Ovary (tissue), 9 donors: ENCODE data around the gene TMEM59L. TPM values are rescaled to one million over a fixed set of nuclear protein-coding genes. Genes with fewer than 3 reads are reported as not detected.

Source experiments
- DNase-seq, 5 donors: peaks; one replicate each; pipeline ENCODE4 v3.0.0-alpha.2; 2019 to 2020
- H3K27ac ChIP-seq, 2 donors: fragments of 200-600 bp; one replicate each; pipeline versions ENCODE4 v1.5.1 to v1.8.0; 2019 to 2022
- H3K27me3 ChIP-seq: fragments of 200-600 bp; one replicate; pipeline ENCODE4 v1.8.0; 2022
- H3K36me3 ChIP-seq: fragments of 200-600 bp; sonication (generic); one replicate; pipeline ENCODE4 v1.5.1; 2019
- H3K4me1 ChIP-seq: one replicate; pipeline ENCODE4 v1.8.1; 2013; ENCODE audit warnings: mild to moderate bottlenecking, moderate library complexity; ENCODE audit not compliant: insufficient read depth
- H3K4me3 ChIP-seq: fragments of 200-600 bp; sonication (generic); one replicate; pipeline ENCODE4 v1.5.1; 2017
- H3K9me3 ChIP-seq, 2 donors: fragments of 200-600 bp in 1 of 2; sonication (generic) in 1 of 2; one replicate each; pipeline versions ENCODE4 v1.5.1 to v1.8.1; 2013 to 2019; ENCODE audit warnings: mild to moderate bottlenecking in 1 of 2, moderate library complexity in 1 of 2
- EP300 ChIP-seq: sonication (generic); formaldehyde crosslinking; IDR thresholded peaks from one replicate; pipeline ENCODE4 v1.6.1; 2017; ENCODE audit warnings: antibody characterized with exemption
- POLR2A ChIP-seq: fragments of 450-650 bp; IDR thresholded peaks from one replicate; pipeline ENCODE4 v1.6.1; 2017; ENCODE audit warnings: antibody characterized with exemption, mild to moderate bottlenecking, moderate library complexity
- WGBS, 3 donors: extraction: QIAGEN DNeasy Blood & Tissue Kit in 1 of 3; methylation state at CpG; one replicate each; pipeline versions ENCODE4 v1.1.5 to v1.1.7; 2013 to 2017; 5-methylcytosine and 5-hydroxymethylcytosine counted together
- intact Hi-C, 4 donors: fragments of 100-400 bp; cut with DNase I; formaldehyde crosslinking; loops; one replicate each; pipeline versions ENCODE4 v1.11.0 to v1.15.1; 2022 to 2023
- polyA plus RNA-seq, 2 donors: library from polyadenylated mRNA; stranded (reverse); fragments of 200-250 nt in 1 of 2; fragments of 350-450 nt in 1 of 2; fragmentation: Illumina TruSeq in 1 of 2; extraction: RNeasy Lipid Tissue Mini Kit (QIAGEN cat#74804) in 1 of 2; gene quantifications; one replicate each; pipeline ENCODE4 v1.2.3, GENCODE V29; 2013 to 2014
- total RNA-seq, 7 donors: library from RNA; depleted of rRNA in 2 of 7; stranded (reverse); fragments of >200 nt in 2 of 7; fragmentation: NEBNext Ultra II Directional in 3 of 7; extraction: Animal tissue kit (Norgen Biotek cat#: 25700) in 3 of 7; gene quantifications; one replicate each; pipeline versions ENCODE4 v1.1.0 to v1.2.4, GENCODE V29; 2016 to 2023
- TF ChIP-seq, protein P1 (sequence below), 3 donors: fragments of 450-650 bp in 2 of 3; fragments of 200-600 bp in 1 of 3; IDR thresholded peaks; one replicate each; pipeline versions ENCODE4 v1.5.1 to v1.8.0; 2016 to 2022; ENCODE audit warnings: antibody characterized with exemption in 3 of 3, mild to moderate bottlenecking in 1 of 3
- donor health status: DM: no; HTN: no; CAD: no; lungs with moderate emphysema.
- donor health status: DM: no; HTN: no; CAD: no.
- donor health status: Bipolar disorder and iron deficiency.
- donor health status: DM: yes; HTN: yes; CAD: no.
- donor health status: DM: no; HTN: no; CAD: no.
- donor health status: DM: yes; HTN: yes; CAD: no.

TMEM59L gene
- total and polyA plus RNA-seq, 9 donors, result 0.20 to 0.53 (median 0.51) TPM; not detected in 4

DNA sequence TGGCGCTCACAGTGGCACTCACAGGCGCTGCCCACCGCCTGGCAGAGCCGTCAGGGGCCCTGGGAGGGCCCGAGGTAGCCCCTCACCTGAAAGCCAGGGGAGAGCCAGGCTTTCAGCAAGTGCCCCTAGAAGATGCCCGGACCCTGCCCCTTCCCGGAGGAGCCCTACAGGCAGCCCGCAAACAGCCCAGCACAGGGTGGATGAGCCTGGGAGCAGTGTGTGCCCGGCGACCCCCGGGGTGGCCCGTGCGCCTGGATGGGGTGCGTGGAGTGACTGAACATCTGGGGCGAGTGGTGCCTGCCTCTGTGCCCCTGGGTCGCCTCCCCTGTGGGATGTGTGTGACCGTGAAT is 7.5 kb upstream of the TMEM59L start:
- H3K4me3 ChIP-seq, result no peak overlapping the region
- TF ChIP-seq, protein P1, sequence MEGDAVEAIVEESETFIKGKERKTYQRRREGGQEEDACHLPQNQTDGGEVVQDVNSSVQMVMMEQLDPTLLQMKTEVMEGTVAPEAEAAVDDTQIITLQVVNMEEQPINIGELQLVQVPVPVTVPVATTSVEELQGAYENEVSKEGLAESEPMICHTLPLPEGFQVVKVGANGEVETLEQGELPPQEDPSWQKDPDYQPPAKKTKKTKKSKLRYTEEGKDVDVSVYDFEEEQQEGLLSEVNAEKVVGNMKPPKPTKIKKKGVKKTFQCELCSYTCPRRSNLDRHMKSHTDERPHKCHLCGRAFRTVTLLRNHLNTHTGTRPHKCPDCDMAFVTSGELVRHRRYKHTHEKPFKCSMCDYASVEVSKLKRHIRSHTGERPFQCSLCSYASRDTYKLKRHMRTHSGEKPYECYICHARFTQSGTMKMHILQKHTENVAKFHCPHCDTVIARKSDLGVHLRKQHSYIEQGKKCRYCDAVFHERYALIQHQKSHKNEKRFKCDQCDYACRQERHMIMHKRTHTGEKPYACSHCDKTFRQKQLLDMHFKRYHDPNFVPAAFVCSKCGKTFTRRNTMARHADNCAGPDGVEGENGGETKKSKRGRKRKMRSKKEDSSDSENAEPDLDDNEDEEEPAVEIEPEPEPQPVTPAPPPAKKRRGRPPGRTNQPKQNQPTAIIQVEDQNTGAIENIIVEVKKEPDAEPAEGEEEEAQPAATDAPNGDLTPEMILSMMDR (IDR thresholded peaks at IDR 0.05), result no peak
- no peak for TF ChIP-seq EP300
- no peak for TF ChIP-seq POLR2A
- 12 to 15% (median 13%) methylated on average over 17 of the region's 17 CpGs for WGBS, 3 donors
- H3K27me3 ChIP-seq, result peaks cover 8% of the 10 kb centered on the region
- no peaks in the 10 kb centered on the region for H3K36me3 ChIP-seq
- H3K9me3 ChIP-seq, result no peaks in the 10 kb centered on the region
- no peak overlapping the region for H3K27ac ChIP-seq
- intact Hi-C loops, result no loop called here
- H3K4me1 ChIP-seq, result no peaks in the 10 kb centered on the region
- DNase-seq, result no peak

DNA sequence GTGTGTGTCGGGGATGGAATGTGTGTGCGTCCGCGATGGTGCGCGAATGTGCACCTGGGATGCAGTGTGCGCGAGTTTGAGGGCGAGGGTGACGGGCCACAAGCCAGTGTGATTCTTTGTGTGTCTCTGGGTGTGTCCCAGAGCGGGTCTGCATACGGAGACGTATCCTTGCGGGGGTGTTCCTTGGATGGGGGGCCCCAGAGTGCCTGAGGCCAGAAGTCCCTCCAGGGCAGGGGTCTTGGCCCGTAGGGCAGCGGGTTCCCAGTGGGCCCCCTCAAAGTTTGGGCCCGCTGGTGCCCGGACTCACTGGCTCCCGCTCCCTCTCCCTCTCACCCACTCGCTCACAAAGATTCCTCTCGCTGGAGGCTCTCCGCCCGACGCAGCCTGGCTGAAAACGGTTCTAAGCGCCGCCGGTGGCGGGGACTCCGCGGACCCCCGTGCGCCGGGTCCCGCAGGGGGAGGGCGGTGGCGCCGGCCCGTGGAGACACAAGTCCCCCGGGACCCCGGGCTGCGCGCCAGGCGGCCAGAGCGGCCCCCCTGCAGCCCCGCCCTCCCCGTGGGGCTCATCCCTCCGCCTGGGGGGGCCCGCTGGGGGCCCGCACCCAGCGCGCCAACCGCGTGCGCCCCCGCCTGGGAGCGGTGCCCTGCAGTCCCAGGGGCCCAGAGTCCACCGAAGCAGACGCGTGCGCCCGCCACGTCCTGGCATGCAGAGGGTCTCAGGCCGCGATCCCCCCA is 7.0 kb upstream of the TMEM59L start:
- TF ChIP-seq, protein P1 (IDR thresholded peaks at IDR 0.05), result no peak
- TF ChIP-seq POLR2A, result no peak
- no peak for TF ChIP-seq EP300
- Histone ChIP-seq H3K36me3 (no peaks in the 10 kb centered on the region), H3K4me1 (no peaks in the 10 kb centered on the region), H3K27me3 (peaks cover 8% of the 10 kb centered on the region), H3K9me3 (no peaks in the 10 kb centered on the region), H3K27ac (no peak overlapping the region), H3K4me3 (no peak overlapping the region)
- 2 to 6% (median 3%) methylated on average over 17 to 65 of the region's 65 CpGs for WGBS, 3 donors
- DNase-seq, result no peak
- intact Hi-C loops, result no loop called here

DNA sequence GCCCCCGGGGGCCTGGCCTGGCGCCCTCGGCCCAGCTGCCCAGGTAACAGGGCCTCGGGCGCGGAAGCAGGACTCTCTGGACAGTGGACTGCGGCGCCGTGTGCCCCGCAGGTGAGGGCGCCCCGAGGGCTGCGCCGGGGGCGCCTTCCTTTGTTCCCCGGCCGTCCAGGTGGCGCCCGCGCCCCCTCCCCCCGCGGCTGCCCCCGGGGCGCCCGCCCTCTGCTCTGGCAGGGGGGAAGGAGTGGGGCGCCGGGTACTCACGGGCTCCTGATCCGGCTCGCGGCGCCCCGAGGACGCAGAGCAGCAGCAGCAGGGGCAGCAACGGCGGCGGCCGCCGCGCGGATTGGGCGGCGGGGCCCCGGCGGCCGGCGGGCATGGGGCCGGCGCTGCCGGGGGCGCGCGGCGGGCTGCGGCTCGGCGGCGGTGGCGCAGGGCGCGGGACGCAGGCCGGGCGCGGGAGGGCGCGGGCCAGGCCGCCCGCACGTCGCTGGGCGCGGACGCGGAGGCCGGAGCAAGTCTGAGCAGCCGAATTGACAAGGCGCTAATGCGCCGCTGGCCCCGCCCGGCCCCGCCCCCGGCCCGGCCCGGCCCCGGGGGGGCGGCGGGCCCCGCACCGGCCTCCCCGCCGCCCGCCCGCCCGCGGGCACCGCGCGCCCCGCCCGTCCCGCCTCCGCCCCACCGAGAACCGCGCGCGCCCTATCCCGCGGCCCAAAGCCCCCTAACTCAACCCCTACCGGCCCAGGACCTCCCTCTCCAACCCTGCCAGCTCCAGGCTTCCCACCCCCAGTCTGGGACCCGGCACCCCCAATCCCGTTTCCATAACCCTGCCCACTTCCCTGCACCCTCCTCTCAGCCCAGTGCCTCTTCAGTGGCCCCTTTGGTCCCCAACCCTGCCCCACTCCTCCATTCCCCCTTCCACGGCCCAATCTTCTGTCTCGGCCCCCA is 6.1 kb upstream of the TMEM59L start, which contains the start of gene CRLF1:
CRLF1 (minus strand) TSS at position 519 of the 945 bp plus-strand sequence; CDS start at position 376, 143 bp downstream.
- Histone ChIP-seq H3K9me3 (no peaks in the 10 kb centered on the region), H3K27ac (no peak within 1 kb of the TSS), H3K27me3 (peaks cover 8% of the 10 kb centered on the region), H3K36me3 (no peaks in the 10 kb centered on the region), H3K4me3 (no peak within 1 kb of the TSS), H3K4me1 (no peaks in the 10 kb centered on the region)
- DNase-seq, result no peak
- TF ChIP-seq, protein P1 (IDR thresholded peaks at IDR 0.05), result no peak
- TF ChIP-seq EP300 (no peak), POLR2A (no peak)
- intact Hi-C loops, result no loop called here
- WGBS, 3 donors, result 1 to 2% (median 1%) methylated on average over 16 to 112 of the region's 116 CpGs

DNA sequence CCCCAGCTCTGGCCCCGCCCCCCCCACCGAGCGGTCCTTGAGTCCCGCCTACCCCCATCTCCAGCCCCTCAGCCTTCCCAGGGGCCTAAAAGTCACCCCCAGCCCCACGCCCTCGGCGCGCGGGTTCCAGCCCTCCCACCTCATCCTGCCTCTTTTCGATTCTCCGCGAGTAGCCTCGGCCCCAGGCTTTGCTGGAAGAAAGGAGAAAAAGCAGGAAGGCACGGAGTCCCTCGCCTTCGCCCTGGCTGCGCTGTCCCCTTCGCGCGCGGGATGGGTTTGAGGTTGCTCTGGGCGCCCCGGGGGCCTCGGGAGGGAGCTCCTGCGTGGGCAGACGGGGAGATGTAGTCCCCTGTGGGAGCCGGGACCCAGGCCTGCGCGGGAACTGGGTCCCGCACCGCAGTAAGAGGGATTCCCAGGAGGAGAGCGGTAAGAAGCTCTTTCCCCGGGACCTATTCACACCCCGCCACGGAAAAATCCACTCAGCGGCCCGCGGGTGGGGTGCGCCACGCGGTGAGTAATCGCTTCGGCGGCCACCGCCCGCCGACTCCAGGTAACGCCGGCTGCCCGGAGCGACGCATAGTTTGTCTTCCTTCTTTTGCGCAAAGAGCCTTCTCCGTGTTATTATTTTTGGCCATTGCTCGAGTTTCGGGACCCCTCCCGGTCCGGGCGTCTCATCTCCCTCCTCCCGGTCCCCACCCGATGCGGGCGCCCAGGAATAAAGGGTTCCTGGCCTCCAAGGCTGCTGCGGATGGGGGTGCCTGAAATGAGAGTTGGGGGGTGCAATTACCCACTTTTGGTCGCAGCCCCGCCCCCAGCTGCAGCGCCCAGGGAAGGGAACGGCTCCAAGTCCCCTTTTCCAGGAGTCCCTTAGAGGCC is 5.2 kb upstream of the TMEM59L start:
- Histone ChIP-seq H3K27me3 (peaks cover 8% of the 10 kb centered on the region), H3K4me3 (no peak overlapping the region), H3K9me3 (no peaks in the 10 kb centered on the region), H3K4me1 (no peaks in the 10 kb centered on the region), H3K36me3 (no peaks in the 10 kb centered on the region), H3K27ac (no peak overlapping the region)
- intact Hi-C loops, result no loop called here
- no peak for DNase-seq
- 1 to 2% (median 2%) methylated on average over 64 to 68 of the region's 68 CpGs for WGBS, 3 donors
- TF ChIP-seq POLR2A (no peak), EP300 (no peak)
- TF ChIP-seq, protein P1 (IDR thresholded peaks at IDR 0.05), result no peak
